ENCODE measurements around the gene ZNF74. TPM values are rescaled to one million over a fixed set of nuclear protein-coding genes. Genes with fewer than 3 reads are reported as not detected.

ZNF74 gene
- total RNA-seq, 1 donor from 2014 or later: 12.3 TPM

DNA sequence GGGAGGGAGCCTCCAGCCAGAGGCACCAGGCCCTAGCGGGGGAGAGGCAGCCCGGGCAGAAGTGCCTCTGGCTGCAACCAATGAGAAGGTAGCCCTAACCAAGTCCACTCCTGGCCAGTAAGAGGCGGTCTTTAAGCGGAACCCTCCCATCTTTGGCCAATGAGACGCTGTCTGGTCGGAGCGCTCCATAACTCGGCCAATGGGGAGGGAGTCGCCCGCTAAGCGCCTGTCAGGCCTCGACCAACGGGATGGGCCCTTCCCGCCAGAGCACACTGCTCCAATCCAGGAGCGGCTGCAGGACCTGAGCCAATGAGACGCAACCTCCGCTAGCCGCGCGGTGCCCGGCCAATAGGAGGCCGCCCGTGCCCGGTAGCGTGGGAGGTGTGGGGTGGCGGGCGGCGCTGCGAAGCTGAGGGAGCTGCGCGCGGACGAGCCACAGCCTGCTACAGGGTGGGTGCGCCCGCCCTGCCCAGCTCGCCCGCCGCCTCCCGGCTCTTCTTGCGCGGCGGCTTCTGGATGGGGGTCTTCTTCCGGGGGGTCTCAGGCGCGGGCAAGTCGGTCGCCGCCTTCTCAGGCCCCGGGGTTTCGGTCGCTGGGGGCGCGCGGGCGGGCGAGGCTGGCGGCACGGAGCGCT lies 31.1 kb downstream of the ZNF74 start:
- H3K4me1 ChIP-seq: peaks cover 28% of the 10 kb centered on the region
- TF ChIP-seq, protein P1, sequence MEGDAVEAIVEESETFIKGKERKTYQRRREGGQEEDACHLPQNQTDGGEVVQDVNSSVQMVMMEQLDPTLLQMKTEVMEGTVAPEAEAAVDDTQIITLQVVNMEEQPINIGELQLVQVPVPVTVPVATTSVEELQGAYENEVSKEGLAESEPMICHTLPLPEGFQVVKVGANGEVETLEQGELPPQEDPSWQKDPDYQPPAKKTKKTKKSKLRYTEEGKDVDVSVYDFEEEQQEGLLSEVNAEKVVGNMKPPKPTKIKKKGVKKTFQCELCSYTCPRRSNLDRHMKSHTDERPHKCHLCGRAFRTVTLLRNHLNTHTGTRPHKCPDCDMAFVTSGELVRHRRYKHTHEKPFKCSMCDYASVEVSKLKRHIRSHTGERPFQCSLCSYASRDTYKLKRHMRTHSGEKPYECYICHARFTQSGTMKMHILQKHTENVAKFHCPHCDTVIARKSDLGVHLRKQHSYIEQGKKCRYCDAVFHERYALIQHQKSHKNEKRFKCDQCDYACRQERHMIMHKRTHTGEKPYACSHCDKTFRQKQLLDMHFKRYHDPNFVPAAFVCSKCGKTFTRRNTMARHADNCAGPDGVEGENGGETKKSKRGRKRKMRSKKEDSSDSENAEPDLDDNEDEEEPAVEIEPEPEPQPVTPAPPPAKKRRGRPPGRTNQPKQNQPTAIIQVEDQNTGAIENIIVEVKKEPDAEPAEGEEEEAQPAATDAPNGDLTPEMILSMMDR (IDR thresholded peaks at IDR 0.05): no peak
- no peaks in the 10 kb centered on the region for H3K9me3 ChIP-seq
- intact Hi-C loops (cut with DNase I): no loop called here
- peak in 1 of 2 donors; percentile 54 for ATAC-seq
- peaks cover 22% of the 10 kb centered on the region for H3K36me3 ChIP-seq
- no peak for DNase-seq
- no peak overlapping the region for H3K27ac ChIP-seq
- peaks cover 28% of the 10 kb centered on the region for H3K27me3 ChIP-seq (ENCODE audit: low read depth)
- peak overlapping the region; percentile 8 for H3K4me3 ChIP-seq

DNA sequence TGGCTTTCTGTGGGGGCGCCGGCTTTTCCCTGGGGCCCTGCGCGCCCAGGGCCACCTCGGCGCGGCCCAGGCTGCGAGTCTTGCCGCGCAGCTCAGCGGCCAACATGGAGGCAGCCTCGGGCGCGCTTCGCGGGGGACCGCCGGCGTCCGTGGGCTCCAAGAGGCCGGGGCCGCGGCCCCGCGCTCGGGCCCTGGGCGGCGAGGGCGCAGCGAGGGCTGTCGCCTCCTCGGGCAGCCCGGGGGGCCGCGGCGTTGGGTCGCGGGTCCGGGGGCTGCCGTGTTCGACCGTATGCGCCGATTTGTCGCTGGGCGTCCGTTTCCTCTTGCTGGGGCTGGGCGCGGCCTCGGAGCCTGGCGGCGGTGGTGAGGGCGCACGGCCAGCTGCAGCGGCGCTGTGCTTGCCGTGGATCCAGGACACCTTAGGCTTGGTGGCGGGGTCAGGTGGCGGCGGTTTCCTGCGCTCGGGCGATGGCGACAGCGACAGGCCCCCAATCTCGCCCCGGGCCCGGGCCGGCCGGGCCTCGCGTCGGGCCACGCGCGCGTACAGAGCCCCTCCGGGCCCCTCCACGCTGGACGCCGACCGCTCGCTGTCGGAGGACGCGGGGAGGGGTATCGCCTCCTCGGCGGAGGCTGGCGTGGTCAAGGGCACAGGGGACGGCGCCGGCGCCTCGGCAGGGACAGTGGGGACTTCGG lies 31.8 kb downstream of the ZNF74 start:
- ATAC-seq (no peak), DNase-seq (no peak)
- H3K4me3 ChIP-seq: peak overlapping the region; percentile 8
- H3K36me3 ChIP-seq: peaks cover 22% of the 10 kb centered on the region
- H3K27ac ChIP-seq: no peak overlapping the region
- H3K27me3 ChIP-seq (ENCODE audit: low read depth): peaks cover 34% of the 10 kb centered on the region
- H3K4me1 ChIP-seq: peaks cover 35% of the 10 kb centered on the region
- intact Hi-C loops (cut with DNase I): no loop called here
- no peaks in the 10 kb centered on the region for H3K9me3 ChIP-seq
- TF ChIP-seq, protein P1 (IDR thresholded peaks at IDR 0.05): no peak

DNA sequence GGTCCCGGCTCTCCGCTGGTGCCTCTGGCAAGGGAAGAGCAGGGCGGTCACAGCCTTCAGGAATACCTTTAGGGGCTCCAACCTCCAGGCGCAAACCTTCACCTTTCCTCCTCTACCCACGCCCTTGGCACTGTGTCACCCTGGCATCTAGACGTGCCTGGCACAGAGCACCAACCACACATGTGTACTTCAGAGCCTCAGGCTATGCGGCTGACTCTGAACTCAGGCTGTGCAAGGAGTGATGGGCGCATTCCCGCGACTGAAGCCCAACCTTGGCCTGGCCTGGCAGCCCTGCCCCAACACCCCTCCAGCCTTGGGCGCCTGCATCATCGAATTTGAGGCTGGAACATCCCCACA lies 32.3 kb downstream of the ZNF74 start:
- H3K9me3 ChIP-seq: no peaks in the 10 kb centered on the region

DNA sequence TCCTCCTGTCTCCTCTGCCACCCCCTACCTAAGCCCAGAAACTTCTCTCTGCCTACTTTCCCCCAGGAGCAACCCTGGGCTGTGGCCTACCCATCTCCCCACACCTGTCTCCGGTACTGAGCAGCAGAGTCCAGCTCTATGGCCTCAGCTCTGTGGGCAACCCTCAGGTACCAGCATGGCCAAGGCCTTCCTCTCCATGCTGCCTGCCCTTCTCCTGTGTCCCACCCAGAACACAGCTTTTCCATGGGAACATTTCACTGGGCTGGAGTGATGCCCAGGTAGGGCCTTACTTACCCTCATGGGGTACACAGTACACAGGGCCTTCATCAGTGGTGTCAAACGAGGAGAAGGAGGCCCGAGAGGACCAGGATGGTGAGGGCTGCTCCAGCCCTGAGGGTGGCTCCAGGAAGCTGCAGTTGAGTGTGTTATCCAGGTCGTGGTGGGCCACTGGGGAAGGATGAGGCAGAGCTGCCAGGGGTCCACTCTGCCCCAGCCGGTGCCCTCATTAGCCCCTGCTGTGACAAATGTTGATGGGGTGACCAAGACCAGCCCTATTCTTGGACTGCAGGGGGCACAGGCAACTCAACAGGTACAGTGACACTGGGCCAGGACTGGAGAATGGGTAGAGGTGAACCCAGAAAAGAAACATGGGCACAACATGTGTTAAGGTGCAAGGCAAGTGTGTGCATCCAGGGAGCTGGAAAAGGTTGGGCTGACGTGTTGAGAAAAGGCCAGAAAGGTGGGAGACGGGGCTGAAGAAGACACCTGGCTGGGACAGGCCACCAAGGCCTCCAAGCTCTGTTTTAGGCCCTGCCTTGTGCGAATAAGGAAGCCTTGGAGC lies 33.4 kb downstream of the ZNF74 start:
- Histone ChIP-seq H3K4me3 (no peak overlapping the region), H3K27ac (no peak overlapping the region), H3K27me3 (ENCODE audit: low read depth) (peaks cover 50% of the 10 kb centered on the region), H3K36me3 (peaks cover 22% of the 10 kb centered on the region), H3K4me1 (peaks cover 43% of the 10 kb centered on the region), H3K9me3 (no peaks in the 10 kb centered on the region)
- intact Hi-C loops (cut with DNase I): no loop called here
- TF ChIP-seq, protein P1 (IDR thresholded peaks at IDR 0.05): no peak
- DNase-seq: peak; percentile 15
- ATAC-seq: no peak

More for the DNA sequence above, 32.3 kb downstream of the ZNF74 start:
- TF ChIP-seq, protein P1 (IDR thresholded peaks at IDR 0.05): no peak
- H3K4me3 ChIP-seq: no peak overlapping the region
- DNase-seq: no peak
- no peak for ATAC-seq
- intact Hi-C loops (cut with DNase I): no loop called here
- H3K27ac ChIP-seq: no peak overlapping the region
- H3K4me1 ChIP-seq: peaks cover 40% of the 10 kb centered on the region
- peaks cover 22% of the 10 kb centered on the region for H3K36me3 ChIP-seq
- H3K27me3 ChIP-seq (ENCODE audit: low read depth): peaks cover 40% of the 10 kb centered on the region

DNA sequence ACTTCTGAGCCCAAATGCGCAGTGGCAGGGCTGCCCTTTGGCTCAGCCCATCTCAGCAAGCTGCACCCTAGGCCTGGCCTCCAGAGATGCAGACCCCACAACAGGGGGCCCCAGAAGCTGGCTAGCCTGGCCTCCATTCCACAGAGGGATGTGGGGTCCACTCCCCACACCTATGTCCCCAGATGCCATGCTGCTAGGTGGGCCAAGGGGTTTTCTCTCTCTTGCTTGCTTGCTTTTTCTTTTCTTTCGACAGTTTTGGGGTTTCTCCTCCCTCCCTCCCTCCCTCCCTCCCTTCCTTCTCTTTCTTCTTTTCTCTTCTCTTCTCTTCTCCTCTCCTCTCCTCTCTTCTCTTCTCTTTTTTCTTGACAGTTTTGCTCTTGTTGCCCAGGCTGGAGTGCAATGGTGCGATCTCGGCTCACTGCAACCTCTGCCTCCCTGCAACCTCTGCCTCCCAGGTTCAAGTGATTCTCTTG lies 34.0 kb downstream of the ZNF74 start:
- no peaks in the 10 kb centered on the region for H3K9me3 ChIP-seq
- intact Hi-C loops (cut with DNase I): no loop called here
- H3K4me3 ChIP-seq: no peak overlapping the region
- ATAC-seq (no peak), DNase-seq (peak; percentile 20)
- peaks cover 42% of the 10 kb centered on the region for H3K4me1 ChIP-seq
- H3K36me3 ChIP-seq: peaks cover 22% of the 10 kb centered on the region
- no peak overlapping the region for H3K27ac ChIP-seq
- TF ChIP-seq, protein P1 (IDR thresholded peaks at IDR 0.05): no peak
- peaks cover 52% of the 10 kb centered on the region for H3K27me3 ChIP-seq (ENCODE audit: low read depth)
